Activated T-helper 1 cell treated with anti-CD3 and anti-CD28 coated beads, Interleukin-2, amount 50 U/mL, for 16 hours (primary cell): ENCODE data around the gene VWA5A.
"Not testable (repeated sequence)": the region's sequence is repeated elsewhere in the genome, so short reads cannot be mapped to it uniquely, and the experiment has no call there.

ENCODE experiments used
- DNase-seq, 2 donors: peaks; one replicate each; pipeline ENCODE4 v3.0.0-alpha.2; 2020; ENCODE audit warnings: low read depth in 1 of 2, low spot score in 1 of 2

Gene VWA5A

GRCh38 chr11:124093330-124093729 is 21.9 kb upstream of the VWA5A start:
- no peak for DNase-seq

- DNase-seq, result no peak
Measured at GRCh38 chr11:124094731-124095130, 20.5 kb upstream of the VWA5A start.

- DNase-seq, result no peak
Measured at GRCh38 chr11:124096364-124096763, 18.9 kb upstream of the VWA5A start.

- no peak for DNase-seq
Measured at GRCh38 chr11:124098141-124098540, 17.1 kb upstream of the VWA5A start.

GRCh38 chr11:124101737-124102136 is 13.5 kb upstream of the VWA5A start:
- DNase-seq, result no peak

- no peak for DNase-seq
Measured at GRCh38 chr11:124108156-124108555, 7.1 kb upstream of the VWA5A start.

- no peak for DNase-seq
Measured at GRCh38 chr11:124109377-124109776, 5.9 kb upstream of the VWA5A start.

- DNase-seq, result no peak
Measured at GRCh38 chr11:124110201-124110600, 5.0 kb upstream of the VWA5A start.

GRCh38 chr11:124113890-124114289 is 1.4 kb upstream of the VWA5A start:
- no peak for DNase-seq

GRCh38 chr11:124115782-124116616 is 749 bp downstream of the VWA5A start:
- DNase-seq, result no peak

GRCh38 chr11:124119103-124119502 is 3.9 kb downstream of the VWA5A start:
- DNase-seq, result no peak

- DNase-seq, result no peak
Measured at GRCh38 chr11:124120891-124121290, 5.6 kb downstream of the VWA5A start.

- DNase-seq, result no peak
Measured at GRCh38 chr11:124122123-124122522, 6.9 kb downstream of the VWA5A start.

GRCh38 chr11:124123622-124124021 is 8.4 kb downstream of the VWA5A start:
- DNase-seq, result no peak

- not testable (repeated sequence) for DNase-seq
Measured at GRCh38 chr11:124127134-124127533, 11.9 kb downstream of the VWA5A start.

- no peak for DNase-seq
Measured at GRCh38 chr11:124143034-124143433, 27.8 kb downstream of the VWA5A start.

- DNase-seq, result no peak
Measured at GRCh38 chr11:124147951-124148350, 32.7 kb downstream of the VWA5A start.

- DNase-seq, result no peak
Measured at GRCh38 chr11:124150684-124151083, 35.4 kb downstream of the VWA5A start.

GRCh38 chr11:124152770-124153407 is 37.6 kb downstream of the VWA5A start:
- DNase-seq, result no peak

- no peak for DNase-seq
Measured at GRCh38 chr11:124153821-124154220, 38.6 kb downstream of the VWA5A start.

GRCh38 chr11:124159481-124159880 is 44.2 kb downstream of the VWA5A start:
- DNase-seq, result no peak

GRCh38 chr11:124160986-124161385 is 45.7 kb downstream of the VWA5A start:
- no peak for DNase-seq

- no peak for DNase-seq
Measured at GRCh38 chr11:124167826-124168231, 52.6 kb downstream of the VWA5A start.
